SK-N-SH (cell line): ENCODE results near the gene MYO18B.

Experiments
- ELF1 ChIP-seq: IDR thresholded peaks from 2 replicates; pipeline ENCODE4 v1.4.0; 2012
- EP300 ChIP-seq, 2 experiments: IDR thresholded peaks; 2 replicates each; pipeline versions ENCODE4 v1.4.0 to v1.6.1; 2012; ENCODE audit warnings: borderline replicate concordance in 1 of 2, low read depth in 1 of 2, low read length in 1 of 2
- EZH2phosphoT487 ChIP-seq: fragments of 200-600 bp; sonication (generic); IDR thresholded peaks from 2 replicates; pipeline ENCODE4 v1.6.1; 2017; ENCODE audit warnings: low read depth, mixed run types, mild to moderate bottlenecking, antibody characterized with exemption, moderate library complexity, borderline replicate concordance
- FOXJ3 ChIP-seq: sonication (generic); formaldehyde crosslinking; IDR thresholded peaks from 2 replicates; pipeline ENCODE4 v1.5.1; 2020; ENCODE audit warnings: mild to moderate bottlenecking, missing genetic modification reagents
- NRF1 ChIP-seq: IDR thresholded peaks from 2 replicates; pipeline ENCODE4 v1.6.1; 2012; ENCODE audit warnings: low read depth, mild to moderate bottlenecking, low read length
- POLR2AphosphoS5 ChIP-seq: IDR thresholded peaks from 2 replicates; pipeline ENCODE4 v1.6.1; 2012; ENCODE audit warnings: low read depth, low read length
- RAD21 ChIP-seq: IDR thresholded peaks from 2 replicates; pipeline ENCODE4 v1.6.1; 2012; ENCODE audit warnings: mild to moderate bottlenecking, low read length
- SMC3 ChIP-seq: IDR thresholded peaks from 2 replicates; pipeline ENCODE4 v1.6.1; 2012; ENCODE audit warnings: low read depth, low read length, improper control_type of control experiment
- TAF1 ChIP-seq: IDR thresholded peaks from 2 replicates; pipeline ENCODE4 v1.6.1; 2012; ENCODE audit warnings: low read depth, mild to moderate bottlenecking, low read length, moderate library complexity, borderline replicate concordance
- YY1 ChIP-seq: IDR thresholded peaks from 2 replicates; pipeline ENCODE4 v1.4.0; 2012; ENCODE audit warnings: low read depth, mild to moderate bottlenecking
- TF ChIP-seq, protein P1 (sequence below): fragments of 200-600 bp; sonication (generic); IDR thresholded peaks from 2 replicates; pipeline ENCODE4 v1.6.1; 2017; ENCODE audit warnings: antibody characterized with exemption, mild to moderate bottlenecking, moderate library complexity
- TF ChIP-seq, protein P2 (sequence below): IDR thresholded peaks from 2 replicates; pipeline ENCODE4 v1.4.0; 2012; ENCODE audit warnings: low read depth
- TF ChIP-seq, protein P3 (sequence below): fragments of 150-350 bp; IDR thresholded peaks from 2 replicates; pipeline ENCODE4 v1.6.1; 2016; ENCODE audit warnings: mild to moderate bottlenecking, low read depth, low read length

DNA sequence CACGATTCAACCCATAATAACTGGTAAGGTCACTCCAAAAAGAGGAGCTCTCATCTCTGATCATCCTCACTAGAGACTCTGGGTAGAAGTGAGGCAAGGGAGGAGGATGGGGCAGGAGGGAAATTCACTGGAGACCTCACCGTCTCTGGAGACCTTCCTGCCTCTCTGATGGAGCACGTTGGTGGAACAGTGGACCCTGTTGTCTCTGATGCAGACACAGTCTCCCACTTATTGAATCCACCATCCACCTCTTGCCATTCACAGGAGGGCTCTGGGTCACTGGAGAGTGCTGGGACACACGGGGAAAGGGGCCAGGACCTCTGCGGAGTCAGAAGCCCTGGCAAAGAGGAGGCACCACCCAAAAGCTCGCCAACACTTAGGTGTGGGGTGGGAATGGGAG lies 289.7 kb downstream of the MYO18B start:
- TF ChIP-seq TAF1 (no peak), EP300 (IDR thresholded peaks at IDR 0.05; ENCODE audit: borderline replicate concordance in 1 of 2, low read depth in 1 of 2, low read length in 1 of 2) (no peak), EZH2phosphoT487 (no peak), FOXJ3 (CRISPR knock-in tag) (no peak), POLR2AphosphoS5 (no peak), SMC3 (no peak), YY1 (no peak), ELF1 (no peak), RAD21 (no peak), NRF1 (no peak)
- TF ChIP-seq, protein P1, sequence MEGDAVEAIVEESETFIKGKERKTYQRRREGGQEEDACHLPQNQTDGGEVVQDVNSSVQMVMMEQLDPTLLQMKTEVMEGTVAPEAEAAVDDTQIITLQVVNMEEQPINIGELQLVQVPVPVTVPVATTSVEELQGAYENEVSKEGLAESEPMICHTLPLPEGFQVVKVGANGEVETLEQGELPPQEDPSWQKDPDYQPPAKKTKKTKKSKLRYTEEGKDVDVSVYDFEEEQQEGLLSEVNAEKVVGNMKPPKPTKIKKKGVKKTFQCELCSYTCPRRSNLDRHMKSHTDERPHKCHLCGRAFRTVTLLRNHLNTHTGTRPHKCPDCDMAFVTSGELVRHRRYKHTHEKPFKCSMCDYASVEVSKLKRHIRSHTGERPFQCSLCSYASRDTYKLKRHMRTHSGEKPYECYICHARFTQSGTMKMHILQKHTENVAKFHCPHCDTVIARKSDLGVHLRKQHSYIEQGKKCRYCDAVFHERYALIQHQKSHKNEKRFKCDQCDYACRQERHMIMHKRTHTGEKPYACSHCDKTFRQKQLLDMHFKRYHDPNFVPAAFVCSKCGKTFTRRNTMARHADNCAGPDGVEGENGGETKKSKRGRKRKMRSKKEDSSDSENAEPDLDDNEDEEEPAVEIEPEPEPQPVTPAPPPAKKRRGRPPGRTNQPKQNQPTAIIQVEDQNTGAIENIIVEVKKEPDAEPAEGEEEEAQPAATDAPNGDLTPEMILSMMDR = no peak
- TF ChIP-seq, protein P2, sequence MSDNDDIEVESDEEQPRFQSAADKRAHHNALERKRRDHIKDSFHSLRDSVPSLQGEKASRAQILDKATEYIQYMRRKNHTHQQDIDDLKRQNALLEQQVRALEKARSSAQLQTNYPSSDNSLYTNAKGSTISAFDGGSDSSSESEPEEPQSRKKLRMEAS = no peak
- TF ChIP-seq, protein P3, sequence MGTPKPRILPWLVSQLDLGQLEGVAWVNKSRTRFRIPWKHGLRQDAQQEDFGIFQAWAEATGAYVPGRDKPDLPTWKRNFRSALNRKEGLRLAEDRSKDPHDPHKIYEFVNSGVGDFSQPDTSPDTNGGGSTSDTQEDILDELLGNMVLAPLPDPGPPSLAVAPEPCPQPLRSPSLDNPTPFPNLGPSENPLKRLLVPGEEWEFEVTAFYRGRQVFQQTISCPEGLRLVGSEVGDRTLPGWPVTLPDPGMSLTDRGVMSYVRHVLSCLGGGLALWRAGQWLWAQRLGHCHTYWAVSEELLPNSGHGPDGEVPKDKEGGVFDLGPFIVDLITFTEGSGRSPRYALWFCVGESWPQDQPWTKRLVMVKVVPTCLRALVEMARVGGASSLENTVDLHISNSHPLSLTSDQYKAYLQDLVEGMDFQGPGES = no peak
